PFSK-1 (cell line): Measurements from ENCODE around the gene EXOC4.

ENCODE experiments used
- POLR2AphosphoS5 ChIP-seq: IDR thresholded peaks from 2 replicates; pipeline ENCODE4 v1.6.1; 2012; ENCODE audit warnings: low read depth, mild to moderate bottlenecking, control low read depth, low read length, moderate library complexity
- REST ChIP-seq, 2 experiments: IDR thresholded peaks; 2 replicates each; pipeline versions ENCODE4 v1.6.1 to v1.8.0; 2011 to 2012; ENCODE audit warnings: low read depth in 2 of 2, low read length in 2 of 2, control low read depth in 1 of 2, inconsistent platforms in 1 of 2, mild to moderate bottlenecking in 1 of 2, moderate library complexity in 1 of 2; ENCODE audit not compliant: insufficient read depth in 1 of 2
- SIN3A ChIP-seq: IDR thresholded peaks from 2 replicates; pipeline ENCODE4 v1.6.1; 2012; ENCODE audit warnings: mild to moderate bottlenecking, low read length, moderate library complexity, borderline replicate concordance; ENCODE audit not compliant: insufficient read depth

GRCh38 chr7:134004829-134005505 lies 752.1 kb downstream of the EXOC4 start:
- TF ChIP-seq SIN3A (no peak), POLR2AphosphoS5 (no peak), REST (IDR thresholded peaks at IDR 0.05; ENCODE audit: insufficient read depth in 1 of 2, low read depth in 2 of 2, low read length in 2 of 2) (no peak)
